Effector CD4-positive, alpha-beta T cell (primary cell): ENCODE data around the gene RPL13.
"Not testable (repeated sequence)": the region's sequence is repeated elsewhere in the genome, so short reads cannot be mapped to it uniquely, and the experiment has no call there.

Experiments used
- DNase-seq: peaks from one replicate; pipeline ENCODE4 v3.0.0-alpha.2; 2020

The RPL13 gene

DNA sequence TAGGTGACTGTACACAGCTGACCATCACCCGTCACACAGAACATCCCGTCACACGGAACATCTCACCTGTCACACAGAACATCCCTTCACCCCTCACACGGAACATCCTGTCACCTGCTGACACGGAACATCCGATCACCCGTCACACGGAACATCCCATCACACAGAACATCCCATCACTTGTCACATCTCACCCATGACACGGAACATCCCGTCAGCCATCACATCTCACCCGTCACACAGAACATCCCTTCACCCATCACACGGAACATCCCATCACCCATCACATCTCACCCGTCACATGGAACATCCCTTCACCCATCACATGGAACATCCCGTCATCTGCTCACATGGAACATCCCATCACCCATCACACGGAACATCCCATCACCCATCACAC, 18.9 kb downstream of the RPL13 start:
- no peak for DNase-seq

DNA sequence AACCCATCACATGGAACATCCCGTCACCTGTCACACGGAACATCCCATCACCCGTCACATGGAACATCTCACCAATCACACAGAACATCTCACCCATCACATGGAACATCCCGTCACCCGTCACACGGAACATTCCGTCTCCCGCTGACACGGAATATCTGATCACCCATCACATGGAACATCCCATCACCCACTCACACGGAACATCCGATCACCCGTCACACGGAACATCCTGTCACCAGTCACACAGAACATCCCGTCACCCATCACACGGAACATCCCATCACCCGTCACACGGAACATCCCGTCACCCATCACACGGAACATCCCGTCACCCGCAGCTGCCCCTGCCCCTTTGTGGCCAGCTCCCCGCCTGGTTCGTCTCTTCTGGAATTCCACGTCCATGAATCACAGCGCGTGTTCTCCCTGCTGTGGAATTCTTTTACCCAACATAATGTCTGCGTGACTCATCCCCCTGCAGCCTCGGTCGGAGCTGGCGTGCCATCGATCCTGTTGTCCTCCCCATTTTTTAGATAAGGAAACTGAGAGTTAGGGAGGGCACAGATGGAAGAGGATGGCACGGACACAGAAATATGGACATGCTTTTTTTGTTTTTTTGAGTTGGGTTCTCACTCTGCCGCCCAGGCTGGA, 20.7 kb downstream of the RPL13 start:
- DNase-seq: no peak

DNA sequence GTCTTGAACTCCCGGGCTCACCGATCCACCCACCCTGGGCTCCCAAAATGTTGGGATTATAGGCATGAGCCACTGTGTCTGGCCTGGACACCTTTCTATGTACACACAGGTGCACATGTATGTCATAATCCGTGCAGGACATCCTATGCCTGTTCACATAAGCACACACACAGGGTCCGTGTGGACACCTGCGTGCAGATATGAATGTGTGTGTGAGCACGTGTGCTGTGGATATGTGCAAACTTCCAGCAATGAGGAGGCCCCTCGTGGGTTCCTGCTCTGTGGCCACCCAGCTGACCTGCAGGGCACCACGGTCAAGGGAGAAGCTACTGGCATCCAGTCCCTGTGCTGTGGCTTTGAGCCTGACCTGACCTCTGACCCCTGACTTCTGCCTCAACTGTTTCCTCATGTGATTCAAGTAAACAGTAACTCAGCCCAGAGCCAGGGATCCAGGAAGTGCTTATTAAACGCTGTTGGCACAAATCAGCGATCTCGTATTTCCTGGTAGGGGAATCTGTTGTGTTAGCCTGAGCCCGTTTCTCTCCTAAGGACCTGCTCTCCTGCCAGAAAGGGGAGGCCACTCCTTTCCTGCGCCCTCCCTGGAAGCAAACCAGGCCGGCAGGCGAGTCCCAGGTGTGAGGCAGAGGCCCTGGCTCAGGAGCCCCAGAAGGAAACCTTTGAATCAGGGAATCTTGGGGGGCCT, 21.5 kb downstream of the RPL13 start:
- no peak for DNase-seq

GRCh38 chr16:89582614-89583196, 22.2 kb downstream of the RPL13 start:
- no peak for DNase-seq

DNA sequence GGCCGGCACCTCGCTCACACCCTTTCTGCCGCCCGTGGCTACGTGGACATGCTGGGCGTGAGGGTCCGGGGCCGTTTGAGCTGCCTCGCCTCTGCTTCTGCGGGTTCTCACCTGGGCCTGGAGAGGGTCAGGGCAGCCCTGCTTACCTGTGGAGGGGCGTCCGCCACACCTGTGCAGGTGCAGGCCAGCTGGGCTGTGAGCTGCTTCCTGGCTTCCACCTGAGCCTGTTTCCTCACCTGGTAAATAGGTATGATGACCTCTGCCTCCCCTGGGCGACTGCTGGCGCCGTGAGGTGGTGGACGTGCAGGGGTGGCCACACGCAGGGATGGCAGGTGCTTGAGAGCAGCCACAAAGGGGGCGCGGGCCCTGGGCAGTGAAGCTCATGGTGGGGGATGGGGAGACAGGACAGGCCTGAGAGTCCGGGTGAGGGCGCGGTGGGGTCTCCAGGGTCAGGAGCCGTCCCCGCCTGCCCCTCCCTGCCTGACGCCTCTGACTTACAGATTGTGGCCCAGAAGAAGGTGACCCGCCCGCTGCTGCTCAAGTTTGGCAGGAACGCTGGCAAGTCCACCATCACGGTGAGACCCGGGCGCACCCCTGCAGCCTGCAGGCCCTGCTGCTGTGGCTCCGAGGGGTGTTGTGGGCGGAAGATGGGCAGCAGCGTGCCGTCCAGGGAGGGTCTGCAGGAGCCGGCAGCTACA, 22.9 kb downstream of the RPL13 start:
- no peak for DNase-seq

- DNase-seq: no peak
Observed at GRCh38 chr16:89583895-89584644, 23.6 kb downstream of the RPL13 start.

DNA sequence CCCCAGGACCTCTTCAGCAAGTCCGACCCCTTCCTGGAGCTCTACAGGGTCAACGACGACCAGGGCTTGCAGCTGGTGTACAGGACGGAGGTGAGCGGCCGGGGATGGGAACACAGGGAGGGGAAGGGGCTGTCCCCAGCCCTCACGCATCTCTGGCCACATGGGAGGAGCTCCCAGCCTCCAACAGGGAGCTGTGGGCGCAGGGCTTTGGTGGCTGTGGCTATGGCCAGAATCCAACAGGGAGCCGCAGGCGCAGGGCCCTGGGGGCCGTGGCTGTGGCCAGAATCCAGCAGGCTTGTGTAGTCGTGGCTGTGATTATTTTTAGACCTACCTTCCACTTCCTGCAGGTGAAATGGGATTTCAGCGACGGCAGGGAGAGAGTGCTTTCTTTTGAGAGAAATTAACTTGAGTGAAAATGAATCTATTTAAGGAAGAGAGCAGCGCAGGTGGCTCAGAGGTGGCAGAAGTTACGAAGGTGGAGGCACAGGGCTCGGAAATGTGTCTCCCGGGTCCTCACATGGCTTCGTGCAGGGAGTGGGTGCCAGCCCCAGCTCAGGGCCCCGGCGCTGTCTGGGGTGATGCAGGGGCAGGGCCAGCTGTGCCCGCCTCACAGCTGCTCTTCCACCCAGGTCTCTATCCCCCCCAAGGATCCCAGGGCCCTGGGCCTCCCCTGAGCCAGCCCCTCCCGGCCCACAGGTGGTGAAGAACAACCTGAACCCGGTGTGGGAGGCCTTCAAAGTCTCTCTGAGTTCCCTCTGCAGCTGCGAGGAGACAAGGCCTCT, 24.5 kb downstream of the RPL13 start:
- no peak for DNase-seq

DNA sequence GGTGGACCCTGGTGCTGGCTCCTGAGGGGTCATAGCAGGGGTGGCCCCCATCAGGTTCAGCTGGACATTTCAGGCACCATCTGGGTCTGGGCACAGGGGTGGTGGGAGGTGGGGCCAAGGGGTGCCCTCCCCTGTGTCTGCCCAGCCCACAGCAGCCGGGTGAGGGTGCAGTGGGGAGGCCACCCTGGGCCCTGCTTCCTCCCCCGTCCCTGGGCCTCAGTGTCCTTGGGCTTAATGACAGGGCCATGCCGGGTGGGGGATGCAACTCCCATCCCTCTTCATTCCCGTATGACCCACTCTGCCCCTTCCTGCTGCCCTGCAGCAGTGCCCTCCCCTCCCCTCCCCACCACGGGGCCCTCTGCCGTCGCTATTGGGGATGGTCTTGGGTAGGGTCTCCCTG, 25.7 kb downstream of the RPL13 start:
- no peak for DNase-seq

DNA sequence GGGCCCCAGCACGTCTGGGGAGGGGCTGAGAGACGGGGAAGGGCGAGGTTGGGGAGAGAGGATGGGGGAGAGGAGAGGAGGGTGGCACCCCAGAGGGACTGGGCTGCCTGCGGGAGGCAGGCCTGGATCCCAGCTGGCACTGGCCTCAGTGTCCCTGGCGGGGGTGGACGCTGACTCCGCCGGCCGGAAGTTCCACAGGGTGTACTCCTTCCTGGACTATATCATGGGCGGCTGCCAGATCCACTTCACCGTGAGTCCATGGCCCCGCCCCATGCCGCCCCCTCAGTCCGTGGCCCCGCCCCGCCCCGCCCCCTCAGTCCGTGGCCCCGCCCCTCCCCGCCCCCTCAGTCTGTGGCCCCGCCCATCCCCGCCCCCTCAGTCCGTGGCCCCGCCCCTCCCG, 26.4 kb downstream of the RPL13 start:
- no peak for DNase-seq

DNA sequence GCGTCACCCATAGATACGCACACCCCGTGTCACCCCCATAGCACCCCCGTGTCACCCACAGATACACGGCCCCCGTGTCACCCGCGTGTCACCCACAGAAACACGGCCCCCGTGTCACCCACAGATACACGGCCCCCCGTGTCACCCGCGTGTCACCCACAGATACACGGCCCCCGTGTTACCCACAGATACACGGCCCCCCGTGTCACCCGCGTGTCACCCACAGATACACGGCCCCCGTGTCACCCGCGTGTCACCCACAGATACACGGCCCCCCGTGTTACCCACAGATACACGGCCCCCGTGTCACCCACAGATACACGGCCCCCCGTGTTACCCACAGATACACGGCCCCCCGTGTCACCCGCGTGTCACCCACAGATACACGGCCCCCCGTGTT, 27.2 kb downstream of the RPL13 start:
- not testable (repeated sequence) for DNase-seq

DNA sequence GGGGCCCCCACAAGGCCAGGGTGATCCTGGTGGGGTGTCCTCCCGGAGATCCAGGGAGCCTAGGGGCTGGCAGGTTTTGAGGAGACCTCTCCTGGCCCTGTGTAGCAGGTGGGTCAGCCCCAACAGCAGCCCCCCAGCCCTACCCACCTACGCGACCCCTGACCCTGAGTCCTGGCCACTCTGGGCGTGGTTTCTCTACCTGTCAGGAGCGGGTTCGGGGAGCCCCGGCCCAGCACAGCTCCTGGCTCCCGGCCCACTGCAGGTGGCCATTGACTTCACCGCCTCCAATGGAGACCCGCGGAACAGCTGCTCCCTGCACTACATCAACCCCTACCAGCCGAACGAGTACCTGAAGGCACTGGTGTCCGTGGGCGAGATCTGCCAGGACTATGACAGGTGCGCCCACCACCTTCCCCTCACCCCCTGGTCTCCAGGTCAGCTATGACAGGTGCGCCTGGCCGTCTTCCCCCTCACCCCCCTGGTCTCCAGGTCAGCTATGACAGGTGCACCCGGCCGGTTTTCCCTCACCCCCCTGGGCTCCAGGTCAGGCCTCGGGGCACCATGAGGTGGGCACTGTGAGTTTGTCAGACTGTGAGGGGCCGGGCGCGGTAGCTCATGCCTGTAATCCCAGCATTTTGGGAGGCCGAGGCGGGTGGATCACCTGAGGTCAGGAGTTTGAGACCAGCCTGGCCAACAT, 28.1 kb downstream of the RPL13 start:
- DNase-seq: no peak

- no peak for DNase-seq
Observed at GRCh38 chr16:89589241-89589926, 28.9 kb downstream of the RPL13 start.

DNA sequence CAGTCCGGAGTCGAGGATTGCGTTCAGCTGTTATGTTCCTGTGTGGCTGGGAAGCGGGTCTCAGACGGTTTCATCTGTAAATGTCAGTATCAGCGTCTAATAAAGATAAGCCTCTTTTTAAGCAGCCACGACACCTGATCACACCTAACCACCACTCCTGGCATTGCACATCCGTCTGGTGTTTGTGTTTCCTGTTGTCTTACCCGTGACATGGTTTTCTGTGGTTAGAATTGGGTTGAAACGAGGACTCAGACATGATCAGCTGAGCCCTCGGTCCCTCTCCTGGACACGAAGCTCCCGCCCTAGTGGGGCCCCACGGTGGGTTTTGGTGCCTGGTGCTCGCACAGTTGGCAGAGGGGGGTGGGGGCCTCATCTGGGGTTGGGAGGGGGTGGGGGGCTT, 33.4 kb downstream of the RPL13 start:
- peak; percentile 35 for DNase-seq

- no peak for DNase-seq
Observed at GRCh38 chr16:89595330-89596060, 35.0 kb downstream of the RPL13 start.

- DNase-seq: no peak
Observed at GRCh38 chr16:89596061-89596689, 35.7 kb downstream of the RPL13 start.

DNA sequence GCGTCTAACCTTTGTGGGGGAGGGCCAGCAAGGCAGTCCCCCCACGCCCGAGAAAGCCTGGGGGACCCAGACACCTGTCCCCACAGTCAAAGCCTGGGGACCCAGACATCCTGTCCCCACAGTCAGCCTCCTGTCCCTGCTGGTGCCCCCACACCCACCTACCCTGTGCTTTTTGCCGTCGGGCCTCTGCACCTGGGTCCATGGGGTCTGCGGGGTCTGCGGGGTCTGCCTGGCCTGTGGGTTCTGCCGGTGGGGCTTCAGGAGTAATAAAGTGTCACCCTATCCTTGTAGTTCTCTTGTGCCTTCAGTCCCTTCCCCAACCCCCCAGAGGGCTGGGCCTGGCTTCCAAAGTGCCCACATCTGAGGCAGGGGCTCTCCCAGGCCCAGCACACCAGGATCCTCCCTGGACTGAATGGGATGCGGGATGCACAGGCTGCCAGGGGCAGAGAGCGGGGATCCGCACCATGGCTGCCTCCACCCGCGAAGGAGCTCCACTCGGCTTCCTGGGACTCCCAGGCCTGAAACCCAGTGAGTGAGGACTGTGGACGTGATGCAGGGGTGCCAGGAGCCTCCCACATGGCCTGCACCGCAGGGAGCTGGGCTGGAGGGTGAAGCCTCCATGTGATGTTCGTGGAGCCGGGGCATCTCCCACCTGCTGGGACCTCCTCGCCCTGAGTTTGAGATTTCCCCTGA, 36.6 kb downstream of the RPL13 start:
- DNase-seq: no peak

- no peak for DNase-seq
Observed at GRCh38 chr16:89598199-89598598, 37.7 kb downstream of the RPL13 start.

GRCh38 chr16:89599451-89599858, 39.0 kb downstream of the RPL13 start:
- DNase-seq: no peak

- no peak for DNase-seq
Observed at GRCh38 chr16:89599902-89600301, 39.4 kb downstream of the RPL13 start.
